Ovary (tissue), 9 donors: ENCODE measurements around the gene RIC1. TPM values are rescaled to one million over a fixed set of nuclear protein-coding genes. Genes with fewer than 3 reads are reported as not detected.
"Not testable (repeated sequence)": the region's sequence is repeated elsewhere in the genome, so short reads cannot be mapped to it uniquely, and the experiment has no call there.

ENCODE experiments used
- DNase-seq, 5 donors: peaks; one replicate each; pipeline ENCODE4 v3.0.0-alpha.2; 2019 to 2020
- H3K27ac ChIP-seq, 2 donors: fragments of 200-600 bp; one replicate each; pipeline versions ENCODE4 v1.5.1 to v1.8.0; 2019 to 2022
- H3K27me3 ChIP-seq: fragments of 200-600 bp; one replicate; pipeline ENCODE4 v1.8.0; 2022
- H3K36me3 ChIP-seq: fragments of 200-600 bp; sonication (generic); one replicate; pipeline ENCODE4 v1.5.1; 2019
- H3K4me1 ChIP-seq: one replicate; pipeline ENCODE4 v1.8.1; 2013; ENCODE audit warnings: mild to moderate bottlenecking, moderate library complexity; ENCODE audit not compliant: insufficient read depth
- H3K4me3 ChIP-seq: fragments of 200-600 bp; sonication (generic); one replicate; pipeline ENCODE4 v1.5.1; 2017
- H3K9me3 ChIP-seq, 2 donors: fragments of 200-600 bp in 1 of 2; sonication (generic) in 1 of 2; one replicate each; pipeline versions ENCODE4 v1.5.1 to v1.8.1; 2013 to 2019; ENCODE audit warnings: mild to moderate bottlenecking in 1 of 2, moderate library complexity in 1 of 2
- CTCF ChIP-seq, 3 donors: fragments of 450-650 bp in 2 of 3; fragments of 200-600 bp in 1 of 3; IDR thresholded peaks; one replicate each; pipeline versions ENCODE4 v1.5.1 to v1.8.0; 2016 to 2022; ENCODE audit warnings: antibody characterized with exemption in 3 of 3, mild to moderate bottlenecking in 1 of 3
- EP300 ChIP-seq: sonication (generic); formaldehyde crosslinking; IDR thresholded peaks from one replicate; pipeline ENCODE4 v1.6.1; 2017; ENCODE audit warnings: antibody characterized with exemption
- POLR2A ChIP-seq: fragments of 450-650 bp; IDR thresholded peaks from one replicate; pipeline ENCODE4 v1.6.1; 2017; ENCODE audit warnings: antibody characterized with exemption, mild to moderate bottlenecking, moderate library complexity
- WGBS, 3 donors: extraction: QIAGEN DNeasy Blood & Tissue Kit in 1 of 3; methylation state at CpG; one replicate each; pipeline versions ENCODE4 v1.1.5 to v1.1.7; 2013 to 2017; 5-methylcytosine and 5-hydroxymethylcytosine counted together
- intact Hi-C, 4 donors: fragments of 100-400 bp; cut with DNase I; formaldehyde crosslinking; loops; one replicate each; pipeline versions ENCODE4 v1.11.0 to v1.15.1; 2022 to 2023
- polyA plus RNA-seq, 2 donors: library from polyadenylated mRNA; stranded (reverse); fragments of 200-250 nt in 1 of 2; fragments of 350-450 nt in 1 of 2; fragmentation: Illumina TruSeq in 1 of 2; extraction: RNeasy Lipid Tissue Mini Kit (QIAGEN cat#74804) in 1 of 2; gene quantifications; one replicate each; pipeline ENCODE4 v1.2.3, GENCODE V29; 2013 to 2014
- total RNA-seq, 7 donors: library from RNA; depleted of rRNA in 2 of 7; stranded (reverse); fragments of >200 nt in 2 of 7; fragmentation: NEBNext Ultra II Directional in 3 of 7; extraction: Animal tissue kit (Norgen Biotek cat#: 25700) in 3 of 7; gene quantifications; one replicate each; pipeline versions ENCODE4 v1.1.0 to v1.2.4, GENCODE V29; 2016 to 2023
- donor health status: DM: no; HTN: no; CAD: no; lungs with moderate emphysema.
- donor health status: DM: no; HTN: no; CAD: no.
- donor health status: Bipolar disorder and iron deficiency.
- donor health status: DM: yes; HTN: yes; CAD: no.
- donor health status: DM: no; HTN: no; CAD: no.
- donor health status: DM: yes; HTN: yes; CAD: no.

The RIC1 gene
- total and polyA plus RNA-seq, 9 donors = 6.9 to 35.6 (median 18.0) TPM

- intact Hi-C loops = no loop called here
- Histone ChIP-seq H3K27ac (no peak overlapping the region), H3K27me3 (no peaks in the 10 kb centered on the region), H3K4me1 (no peaks in the 10 kb centered on the region), H3K4me3 (no peak overlapping the region), H3K9me3 (no peaks in the 10 kb centered on the region), H3K36me3 (no peaks in the 10 kb centered on the region)
- no peak for DNase-seq
- WGBS, 3 donors = 91 to 98% (median 98%) methylated on average over 5 of the region's 5 CpGs
- TF ChIP-seq POLR2A (no peak), CTCF (IDR thresholded peaks at IDR 0.05) (no peak), EP300 (no peak)
Observed at GRCh38 chr9:5715548-5716127, 86.7 kb downstream of the RIC1 start.

GRCh38 chr9:5717434-5717833 is 88.5 kb downstream of the RIC1 start:
- H3K4me3 ChIP-seq, H3K36me3 ChIP-seq, intact Hi-C loops, H3K27me3 ChIP-seq, H3K27ac ChIP-seq, DNase-seq, H3K9me3 ChIP-seq, H3K4me1 ChIP-seq: not testable (repeated sequence)
- 89 to 97% (median 90%) methylated on average over 10 of the region's 10 CpGs for WGBS, 3 donors

- no peak for DNase-seq
- no peaks in the 10 kb centered on the region for H3K9me3 ChIP-seq
- TF ChIP-seq POLR2A = no peak
- TF ChIP-seq EP300 = no peak
- TF ChIP-seq CTCF (IDR thresholded peaks at IDR 0.05) = no peak
- no peak overlapping the region for H3K27ac ChIP-seq
- intact Hi-C loops = no loop called here
- no peaks in the 10 kb centered on the region for H3K36me3 ChIP-seq
- H3K27me3 ChIP-seq = no peaks in the 10 kb centered on the region
- H3K4me3 ChIP-seq = no peak overlapping the region
- no peaks in the 10 kb centered on the region for H3K4me1 ChIP-seq
Observed at GRCh38 chr9:5718296-5719032, 89.6 kb downstream of the RIC1 start.

GRCh38 chr9:5719100-5719926 is 90.4 kb downstream of the RIC1 start:
- H3K9me3 ChIP-seq = no peaks in the 10 kb centered on the region
- no peak overlapping the region for H3K4me3 ChIP-seq
- DNase-seq = no peak
- WGBS, 3 donors = 58 to 91% (median 61%) methylated on average over 3 of the region's 3 CpGs
- no peaks in the 10 kb centered on the region for H3K36me3 ChIP-seq
- H3K27ac ChIP-seq = no peak overlapping the region
- no peak for TF ChIP-seq EP300
- no peaks in the 10 kb centered on the region for H3K4me1 ChIP-seq
- intact Hi-C loops = no loop called here
- no peaks in the 10 kb centered on the region for H3K27me3 ChIP-seq

GRCh38 chr9:5720151-5720550 is 91.2 kb downstream of the RIC1 start:
- no peaks in the 10 kb centered on the region for H3K9me3 ChIP-seq
- H3K27me3 ChIP-seq = no peaks in the 10 kb centered on the region
- no peaks in the 10 kb centered on the region for H3K36me3 ChIP-seq
- 97 to 100% (median 98%) methylated on average over 1 of the region's 1 CpG for WGBS, 3 donors
- no peaks in the 10 kb centered on the region for H3K4me1 ChIP-seq
- no peak for TF ChIP-seq EP300
- no peak for TF ChIP-seq CTCF (IDR thresholded peaks at IDR 0.05)
- no peak for TF ChIP-seq POLR2A
- no peak for DNase-seq
- intact Hi-C loops = no loop called here
- H3K4me3 ChIP-seq = no peak overlapping the region
- H3K27ac ChIP-seq = no peak overlapping the region
